Camera-type eye (tissue), 1 donor: ENCODE measurements around the gene RAB30. TPM values are rescaled to one million over a fixed set of nuclear protein-coding genes. Genes with fewer than 3 reads are reported as not detected.

Source experiments
- total RNA-seq: library from RNA; depleted of rRNA; stranded (reverse); fragments of >200 nt; gene quantifications from one replicate; pipeline ENCODE4 v1.2.3, GENCODE V29; 2014

The RAB30 gene, protein sequence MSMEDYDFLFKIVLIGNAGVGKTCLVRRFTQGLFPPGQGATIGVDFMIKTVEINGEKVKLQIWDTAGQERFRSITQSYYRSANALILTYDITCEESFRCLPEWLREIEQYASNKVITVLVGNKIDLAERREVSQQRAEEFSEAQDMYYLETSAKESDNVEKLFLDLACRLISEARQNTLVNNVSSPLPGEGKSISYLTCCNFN
- total RNA-seq: 70.5 TPM

DNA sequence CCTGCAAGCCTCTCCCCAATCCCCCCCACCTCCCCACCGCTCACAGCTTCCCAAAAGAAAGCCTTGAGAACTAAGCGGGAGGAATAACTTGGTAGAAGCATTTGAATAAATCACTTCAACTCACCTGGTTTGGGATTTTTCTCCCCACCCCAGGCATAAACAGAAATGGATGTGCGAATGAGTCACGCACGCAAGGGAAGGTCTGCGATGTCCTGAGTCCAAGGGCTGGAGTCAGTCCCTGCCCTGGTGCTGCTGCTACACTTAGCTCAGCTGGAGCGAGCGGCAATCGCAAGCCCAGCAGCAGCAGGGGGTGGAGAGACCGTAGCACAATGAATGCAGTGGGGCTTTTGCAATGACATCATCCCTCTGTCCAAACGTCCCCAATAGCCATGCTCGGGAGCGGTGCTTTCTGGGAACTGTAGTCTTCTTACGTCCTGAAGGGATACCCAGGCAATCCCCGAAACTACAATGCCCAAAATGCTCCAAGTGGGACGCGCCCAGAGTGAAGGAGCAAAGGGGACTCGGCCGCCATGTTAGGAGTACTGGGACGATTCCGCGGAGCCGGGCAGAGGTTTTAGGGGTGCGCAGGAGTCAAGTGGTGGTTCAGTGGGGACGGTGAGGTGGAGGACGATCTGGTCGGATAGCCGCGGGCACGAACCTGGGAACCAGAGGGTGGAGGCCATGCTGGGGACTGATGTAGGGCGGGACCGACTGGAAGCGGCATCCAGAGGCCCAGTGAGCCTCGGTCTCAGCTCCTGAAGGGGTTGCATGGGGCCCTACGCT is at the start of gene RAB30:
TSS of gene RAB30 (minus strand) at position 331 of the 783 bp plus-strand sequence. CDS start 74,581 bp downstream, outside the sequence.

Other genes starting within 250 kb of the RAB30 start
- 73.1 TPM for gene PRCP, start 171.5 kb downstream of the RAB30 start, total RNA-seq
- gene DDIAS, start 170.2 kb downstream of the RAB30 start, total RNA-seq: 6.8 TPM
- gene PCF11, start 85.2 kb upstream of the RAB30 start, total RNA-seq: 94.4 TPM
- gene ANKRD42, start 121.8 kb upstream of the RAB30 start, total RNA-seq: 14.7 TPM
- gene CCDC90B, start 214.5 kb upstream of the RAB30 start, total RNA-seq: 74.0 TPM